PFSK-1 (cell line): ENCODE measurements around the gene PELI2.

ENCODE experiments used
- FOXP2 ChIP-seq: optimal IDR thresholded peaks from 2 replicates; pipeline ENCODE3; 2011; ENCODE audit warnings: borderline replicate concordance, control low read depth, inconsistent platforms; ENCODE audit not compliant: insufficient read depth; ENCODE audit errors: extremely low read length, extremely low read depth
- POLR2AphosphoS5 ChIP-seq: IDR thresholded peaks from 2 replicates; pipeline ENCODE4 v1.6.1; 2012; ENCODE audit warnings: low read depth, mild to moderate bottlenecking, control low read depth, low read length, moderate library complexity
- SIN3A ChIP-seq: IDR thresholded peaks from 2 replicates; pipeline ENCODE4 v1.6.1; 2012; ENCODE audit warnings: mild to moderate bottlenecking, low read length, moderate library complexity, borderline replicate concordance; ENCODE audit not compliant: insufficient read depth
- TAF1 ChIP-seq: IDR thresholded peaks from 2 replicates; pipeline ENCODE4 v1.6.1; 2012; ENCODE audit warnings: low read length, control low read depth, borderline replicate concordance; ENCODE audit not compliant: insufficient read depth
- TF ChIP-seq, protein P1 (sequence below), 2 experiments: IDR thresholded peaks; 2 replicates each; pipeline versions ENCODE4 v1.6.1 to v1.8.0; 2011 to 2012; ENCODE audit warnings: low read depth in 2 of 2, low read length in 2 of 2, control low read depth in 1 of 2, inconsistent platforms in 1 of 2, mild to moderate bottlenecking in 1 of 2, moderate library complexity in 1 of 2; ENCODE audit not compliant: insufficient read depth in 1 of 2

DNA sequence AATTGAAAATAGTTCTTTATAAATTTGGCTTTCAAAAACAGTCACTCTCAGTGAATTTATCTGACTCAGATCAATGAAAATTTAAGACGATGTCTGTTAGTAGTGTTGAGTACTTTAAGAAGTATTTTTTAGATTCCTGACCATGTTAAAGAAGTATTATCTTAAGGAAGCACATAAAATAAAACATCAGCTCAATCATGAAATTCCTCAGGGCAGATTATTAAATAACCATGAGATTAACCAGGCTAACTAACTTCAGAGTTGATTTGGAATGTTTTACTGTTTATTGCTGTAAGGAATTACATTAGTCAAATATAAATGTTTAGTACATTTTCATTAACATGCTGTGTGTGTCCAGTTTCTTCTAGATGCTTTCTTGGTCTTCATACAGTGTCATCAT is 160.2 kb downstream of the PELI2 start:
- TF ChIP-seq FOXP2, result no peak
- no peak for TF ChIP-seq POLR2AphosphoS5
- no peak for TF ChIP-seq TAF1
- TF ChIP-seq, protein P1, sequence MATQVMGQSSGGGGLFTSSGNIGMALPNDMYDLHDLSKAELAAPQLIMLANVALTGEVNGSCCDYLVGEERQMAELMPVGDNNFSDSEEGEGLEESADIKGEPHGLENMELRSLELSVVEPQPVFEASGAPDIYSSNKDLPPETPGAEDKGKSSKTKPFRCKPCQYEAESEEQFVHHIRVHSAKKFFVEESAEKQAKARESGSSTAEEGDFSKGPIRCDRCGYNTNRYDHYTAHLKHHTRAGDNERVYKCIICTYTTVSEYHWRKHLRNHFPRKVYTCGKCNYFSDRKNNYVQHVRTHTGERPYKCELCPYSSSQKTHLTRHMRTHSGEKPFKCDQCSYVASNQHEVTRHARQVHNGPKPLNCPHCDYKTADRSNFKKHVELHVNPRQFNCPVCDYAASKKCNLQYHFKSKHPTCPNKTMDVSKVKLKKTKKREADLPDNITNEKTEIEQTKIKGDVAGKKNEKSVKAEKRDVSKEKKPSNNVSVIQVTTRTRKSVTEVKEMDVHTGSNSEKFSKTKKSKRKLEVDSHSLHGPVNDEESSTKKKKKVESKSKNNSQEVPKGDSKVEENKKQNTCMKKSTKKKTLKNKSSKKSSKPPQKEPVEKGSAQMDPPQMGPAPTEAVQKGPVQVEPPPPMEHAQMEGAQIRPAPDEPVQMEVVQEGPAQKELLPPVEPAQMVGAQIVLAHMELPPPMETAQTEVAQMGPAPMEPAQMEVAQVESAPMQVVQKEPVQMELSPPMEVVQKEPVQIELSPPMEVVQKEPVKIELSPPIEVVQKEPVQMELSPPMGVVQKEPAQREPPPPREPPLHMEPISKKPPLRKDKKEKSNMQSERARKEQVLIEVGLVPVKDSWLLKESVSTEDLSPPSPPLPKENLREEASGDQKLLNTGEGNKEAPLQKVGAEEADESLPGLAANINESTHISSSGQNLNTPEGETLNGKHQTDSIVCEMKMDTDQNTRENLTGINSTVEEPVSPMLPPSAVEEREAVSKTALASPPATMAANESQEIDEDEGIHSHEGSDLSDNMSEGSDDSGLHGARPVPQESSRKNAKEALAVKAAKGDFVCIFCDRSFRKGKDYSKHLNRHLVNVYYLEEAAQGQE (IDR thresholded peaks at IDR 0.05; ENCODE audit: insufficient read depth in 1 of 2, low read depth in 2 of 2, low read length in 2 of 2), result no peak
- no peak for TF ChIP-seq SIN3A
